Muscle layer of duodenum (tissue), 2 donors: ENCODE data around the gene ARHGAP22.

ENCODE experiments used
- H3K27ac ChIP-seq: one replicate; pipeline ENCODE4 v1.7.0; 2013; ENCODE audit warnings: mild to moderate bottlenecking, low read length
- H3K27me3 ChIP-seq: one replicate; pipeline ENCODE4 v1.7.0; 2013; ENCODE audit warnings: low read depth, mild to moderate bottlenecking, control low read depth, low read length
- H3K36me3 ChIP-seq, 2 donors: one replicate each; pipeline ENCODE4 v1.7.0; 2013; ENCODE audit warnings: low read length in 2 of 2, control low read depth in 1 of 2, mild to moderate bottlenecking in 1 of 2; ENCODE audit not compliant: insufficient read depth in 2 of 2, control insufficient read depth in 1 of 2
- H3K4me1 ChIP-seq, 2 donors: one replicate each; pipeline ENCODE4 v1.7.0; 2013; ENCODE audit warnings: low read length in 2 of 2, mild to moderate bottlenecking in 2 of 2, control low read depth in 1 of 2, moderate library complexity in 1 of 2; ENCODE audit not compliant: insufficient read depth in 2 of 2, control insufficient read depth in 1 of 2
- H3K4me3 ChIP-seq, 2 donors: one replicate each; pipeline ENCODE4 v1.7.0; 2013; ENCODE audit warnings: low read length in 2 of 2, low read depth in 1 of 2, mild to moderate bottlenecking in 1 of 2
- H3K9me3 ChIP-seq, 2 donors: one replicate each; pipeline ENCODE4 v1.7.0; 2013; ENCODE audit warnings: low read length in 2 of 2, control low read depth in 1 of 2, mild to moderate bottlenecking in 1 of 2; ENCODE audit not compliant: control insufficient read depth in 1 of 2
- donor health status: healthy.

ARHGAP22 gene

DNA sequence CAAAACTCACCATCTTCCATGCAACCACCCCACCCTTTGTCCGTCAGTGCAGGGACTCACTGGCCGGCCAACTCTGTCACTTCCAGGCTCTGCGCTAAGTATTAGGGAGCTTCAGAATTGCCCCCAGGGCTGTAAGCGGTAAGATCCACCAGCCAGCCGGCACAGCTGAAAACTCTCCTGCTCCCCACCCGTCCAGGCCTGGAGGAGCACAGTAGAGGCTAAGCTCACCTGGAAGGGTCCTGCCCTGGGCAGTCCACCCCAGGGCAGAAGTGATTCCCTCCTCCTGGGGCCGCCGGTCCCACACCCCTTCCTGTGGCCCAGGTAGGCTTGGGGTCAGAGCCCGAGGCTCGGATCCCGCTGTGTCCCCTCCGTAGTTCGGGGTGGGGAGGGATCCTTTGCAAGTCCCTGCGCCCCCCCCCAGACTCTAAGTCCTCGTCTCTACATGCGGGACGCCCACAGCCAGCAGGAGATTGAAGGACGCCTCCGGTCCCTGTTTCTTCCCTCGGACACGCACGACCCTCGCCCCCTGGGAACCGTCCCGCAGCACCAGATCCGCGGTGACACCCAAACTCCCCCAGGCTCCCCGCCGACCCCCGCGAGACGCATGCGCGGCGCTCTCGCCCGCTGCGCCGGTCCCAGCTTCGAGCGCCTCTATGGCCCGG is 138.9 kb downstream of the ARHGAP22 start:
- Histone ChIP-seq H3K36me3 (no peaks in the 10 kb centered on the region), H3K9me3 (no peaks in the 10 kb centered on the region), H3K4me1 (peaks cover 0 to 3% of the 10 kb centered on the region in 2 donors), H3K4me3 (no peak overlapping the region), H3K27me3 (peaks cover 4% of the 10 kb centered on the region), H3K27ac (no peak overlapping the region)

DNA sequence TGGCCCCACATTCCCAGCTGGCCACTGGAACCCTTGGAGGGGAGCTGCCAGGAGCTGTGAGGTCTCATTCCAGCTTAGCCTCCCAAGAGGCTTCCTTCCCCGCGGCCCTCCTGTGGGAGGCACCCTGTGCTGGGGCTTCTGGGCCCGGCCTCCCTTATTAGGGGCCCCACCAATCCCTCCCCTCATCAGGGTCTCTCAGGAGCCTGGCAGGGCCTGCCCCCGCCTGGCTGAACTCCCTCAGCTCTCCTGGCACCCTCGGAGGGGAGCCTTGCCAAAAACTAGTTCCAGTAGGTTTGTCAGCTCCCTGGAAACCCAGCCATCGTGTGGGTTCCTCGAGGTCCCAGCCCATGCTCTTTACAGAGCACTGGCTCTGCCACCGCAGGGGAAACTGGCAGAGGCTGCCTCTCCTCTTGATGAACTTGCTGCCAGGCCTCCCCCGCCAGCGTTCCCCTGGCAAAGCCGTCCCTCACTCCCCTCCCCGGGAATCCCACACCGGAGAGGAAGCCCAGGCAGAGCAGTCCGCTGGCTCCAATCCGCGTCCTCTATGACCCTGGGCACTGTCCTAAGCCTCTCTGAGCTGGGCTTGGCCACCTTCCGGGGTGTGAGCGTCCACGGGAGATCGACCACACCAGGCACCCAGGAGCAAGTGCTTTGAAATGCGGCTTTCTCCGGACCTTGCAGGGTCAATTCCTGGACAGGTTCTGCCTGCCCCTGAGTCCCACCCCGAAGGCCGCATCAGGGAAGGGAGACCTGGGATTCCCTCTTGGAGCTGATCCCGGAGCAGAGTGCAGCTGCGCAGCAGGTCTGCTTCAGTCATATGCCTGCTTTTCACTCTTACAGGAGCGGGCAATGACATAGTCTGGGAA is 139.8 kb downstream of the ARHGAP22 start:
- H3K27ac ChIP-seq: no peak overlapping the region
- H3K9me3 ChIP-seq: no peaks in the 10 kb centered on the region
- no peaks in the 10 kb centered on the region for H3K36me3 ChIP-seq
- H3K4me1 ChIP-seq: peaks cover 0 to 3% of the 10 kb centered on the region in 2 donors
- H3K27me3 ChIP-seq: peaks cover 4% of the 10 kb centered on the region
- H3K4me3 ChIP-seq: no peak overlapping the region

DNA sequence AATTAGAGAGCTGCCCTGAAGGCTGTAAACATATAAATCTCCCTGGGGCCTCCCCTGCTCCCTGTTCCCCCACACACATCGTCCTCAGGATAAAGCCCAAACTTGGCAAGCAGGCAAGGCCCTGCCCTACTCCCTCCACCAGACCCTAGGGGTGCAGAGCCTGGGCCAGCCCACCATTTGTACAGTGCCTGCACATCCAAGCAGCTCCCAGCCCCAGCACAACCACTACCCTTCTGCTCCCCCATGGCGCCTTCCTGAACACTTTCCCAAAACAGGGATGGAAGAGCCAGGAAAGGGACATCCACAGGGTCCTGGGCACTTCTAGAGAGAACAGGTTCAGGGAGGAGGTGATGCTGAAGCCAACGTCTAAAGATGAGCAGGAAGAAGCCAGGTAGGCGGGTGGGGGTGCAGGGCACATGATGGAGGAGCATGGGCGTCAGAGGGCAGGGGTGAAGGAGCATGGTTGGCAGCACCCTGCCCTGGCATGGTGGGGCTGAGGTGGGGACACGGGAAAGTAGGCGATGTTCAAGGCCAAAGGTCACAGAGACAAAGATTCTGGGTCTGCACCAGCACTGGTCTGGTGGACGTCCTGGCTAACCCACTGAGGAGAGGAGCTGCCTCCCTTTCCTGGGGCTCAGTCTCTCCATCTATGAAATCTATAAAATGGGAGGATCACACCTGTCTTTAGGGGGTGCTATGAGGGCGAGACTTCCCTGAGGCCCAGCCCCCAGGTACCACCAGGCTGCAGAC is 140.6 kb downstream of the ARHGAP22 start:
- H3K9me3 ChIP-seq: no peaks in the 10 kb centered on the region

DNA sequence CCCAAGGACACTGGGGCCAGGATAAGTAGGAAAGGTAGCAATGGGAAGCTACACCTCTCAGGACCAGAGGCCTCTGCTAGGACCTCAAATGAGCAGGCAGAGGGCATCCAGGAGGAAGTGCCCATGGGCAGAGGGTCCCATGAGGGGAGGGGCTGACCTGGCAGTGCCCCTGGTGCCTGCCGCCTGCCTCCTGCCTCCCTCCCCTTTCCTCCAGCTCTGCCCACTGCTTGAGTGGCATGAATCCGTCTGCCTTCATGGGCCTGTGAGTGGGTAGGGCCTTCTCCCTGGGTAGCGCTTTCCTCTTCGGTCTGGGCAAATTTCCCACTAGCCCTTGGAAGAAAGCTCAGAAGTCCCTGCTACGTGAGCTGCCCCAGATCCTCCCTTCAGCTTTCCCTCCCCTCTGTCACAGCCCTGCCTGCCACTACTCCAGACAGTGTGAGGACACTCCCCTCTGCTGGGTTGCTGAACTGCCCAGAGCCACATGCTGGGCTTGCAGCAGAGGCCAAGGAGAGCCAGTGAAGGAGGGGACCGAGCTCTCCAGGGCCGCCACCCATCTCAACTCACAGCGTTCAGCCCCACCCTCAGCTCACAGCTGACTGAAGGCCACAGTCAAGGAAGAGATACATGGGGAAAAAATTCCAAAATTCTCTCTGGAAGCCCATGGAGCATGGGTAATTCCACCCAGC is 141.4 kb downstream of the ARHGAP22 start:
- Histone ChIP-seq H3K27me3 (peaks cover 4% of the 10 kb centered on the region), H3K4me1 (peaks cover 0 to 3% of the 10 kb centered on the region in 2 donors), H3K4me3 (no peak overlapping the region), H3K27ac (no peak overlapping the region), H3K36me3 (no peaks in the 10 kb centered on the region), H3K9me3 (no peaks in the 10 kb centered on the region)

More for the DNA sequence above, 140.6 kb downstream of the ARHGAP22 start:
- Histone ChIP-seq H3K36me3 (no peaks in the 10 kb centered on the region), H3K4me3 (no peak overlapping the region), H3K27ac (no peak overlapping the region), H3K27me3 (peaks cover 4% of the 10 kb centered on the region), H3K4me1 (peaks cover 0 to 3% of the 10 kb centered on the region in 2 donors)

DNA sequence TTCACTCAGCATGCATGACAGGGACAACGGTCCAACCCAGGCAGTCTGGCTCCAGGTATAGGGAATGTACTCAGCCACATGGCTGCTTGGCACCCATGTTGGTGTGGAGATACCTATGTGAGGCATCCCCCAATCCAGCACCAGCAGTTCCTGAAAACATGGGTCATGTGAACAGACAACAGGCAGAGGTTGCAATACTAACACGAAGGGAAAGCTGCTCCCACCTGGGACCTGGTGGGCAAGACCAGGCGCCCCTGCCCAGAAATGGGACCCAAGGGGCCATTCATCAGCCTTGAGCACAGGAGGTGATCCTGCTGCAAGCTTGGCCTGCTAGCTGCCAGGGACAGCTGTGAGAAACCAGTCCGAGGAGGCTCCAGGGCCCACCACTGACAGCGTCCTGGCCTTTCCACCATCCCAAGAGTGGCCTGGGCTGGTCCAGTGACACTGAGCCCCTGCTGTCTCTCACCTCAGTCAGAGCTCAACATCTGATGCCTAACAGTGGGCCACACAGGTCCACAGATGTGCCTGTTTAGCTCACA is 142.3 kb downstream of the ARHGAP22 start:
- no peak overlapping the region for H3K4me3 ChIP-seq
- peaks cover 4% of the 10 kb centered on the region for H3K27me3 ChIP-seq
- H3K4me1 ChIP-seq: peaks cover 0 to 3% of the 10 kb centered on the region in 2 donors
- H3K36me3 ChIP-seq: no peaks in the 10 kb centered on the region
- no peaks in the 10 kb centered on the region for H3K9me3 ChIP-seq
- no peak overlapping the region for H3K27ac ChIP-seq

DNA sequence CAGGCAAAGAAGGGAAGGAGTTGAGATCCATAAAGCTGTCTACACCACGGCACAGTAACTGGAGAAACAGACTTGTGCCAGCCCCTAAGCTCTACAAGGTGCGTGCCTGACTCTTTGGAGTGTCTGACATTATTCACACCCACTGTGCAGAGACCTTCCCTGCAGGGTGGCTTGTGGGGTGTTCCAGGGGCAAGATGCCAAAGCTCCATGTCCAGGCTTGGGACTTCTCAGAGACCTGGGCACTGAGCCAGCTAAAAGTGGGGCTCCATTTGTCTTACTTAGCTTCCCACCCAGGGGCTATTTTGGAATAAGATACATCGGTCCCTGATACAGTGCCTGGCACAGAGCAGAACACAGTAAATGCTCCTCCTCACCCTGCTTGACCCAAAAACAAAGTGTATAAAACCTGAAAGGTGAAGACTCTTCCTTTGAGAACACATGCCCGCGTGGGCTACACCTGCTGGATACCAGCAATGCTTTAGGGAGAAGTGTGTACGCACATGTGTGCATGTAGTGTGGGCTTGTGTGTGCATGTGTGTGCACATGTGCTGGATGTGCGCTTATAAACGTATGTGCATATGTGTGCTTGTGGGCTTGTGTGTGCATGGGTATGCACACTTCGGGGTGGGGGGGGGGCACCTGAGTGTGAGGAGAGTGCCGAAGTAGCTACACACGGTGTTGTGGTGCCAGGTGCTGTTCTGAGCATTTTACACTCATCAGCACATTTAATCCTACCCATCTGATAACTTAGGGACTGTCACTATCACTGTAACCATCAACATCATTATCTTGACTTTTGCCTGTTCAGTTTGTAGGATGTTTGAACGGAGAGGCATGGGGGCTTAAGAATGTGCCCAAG is 143.0 kb downstream of the ARHGAP22 start:
- Histone ChIP-seq H3K27ac (no peak overlapping the region), H3K4me1 (peaks cover 0 to 2% of the 10 kb centered on the region in 2 donors), H3K4me3 (no peak overlapping the region), H3K27me3 (peaks cover 1% of the 10 kb centered on the region), H3K36me3 (no peaks in the 10 kb centered on the region), H3K9me3 (no peaks in the 10 kb centered on the region)

DNA sequence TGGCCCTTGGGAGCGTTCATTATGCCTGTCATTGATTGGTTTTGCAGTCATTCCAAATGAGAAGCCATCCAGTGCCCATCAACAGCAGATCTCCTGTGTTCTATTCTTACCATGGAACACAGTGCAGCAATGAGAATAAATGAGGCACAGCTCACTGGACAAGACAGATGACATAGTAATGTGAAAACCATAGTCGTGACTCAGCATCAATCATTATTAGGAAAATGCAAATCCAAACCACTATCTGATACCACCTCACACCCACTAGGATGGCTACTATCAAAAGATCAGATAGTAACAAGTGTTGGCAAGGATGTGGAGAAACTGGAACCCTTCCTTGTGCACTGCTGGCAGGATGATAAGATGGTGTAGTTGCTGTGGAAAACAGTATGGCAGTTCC is 144.7 kb downstream of the ARHGAP22 start:
- H3K4me3 ChIP-seq: no peak overlapping the region
- peaks cover 3 to 7% of the 10 kb centered on the region in 2 donors for H3K4me1 ChIP-seq
- no peaks in the 10 kb centered on the region for H3K9me3 ChIP-seq
- H3K27ac ChIP-seq: no peak overlapping the region
- no peaks in the 10 kb centered on the region for H3K36me3 ChIP-seq
- H3K27me3 ChIP-seq: no peaks in the 10 kb centered on the region

DNA sequence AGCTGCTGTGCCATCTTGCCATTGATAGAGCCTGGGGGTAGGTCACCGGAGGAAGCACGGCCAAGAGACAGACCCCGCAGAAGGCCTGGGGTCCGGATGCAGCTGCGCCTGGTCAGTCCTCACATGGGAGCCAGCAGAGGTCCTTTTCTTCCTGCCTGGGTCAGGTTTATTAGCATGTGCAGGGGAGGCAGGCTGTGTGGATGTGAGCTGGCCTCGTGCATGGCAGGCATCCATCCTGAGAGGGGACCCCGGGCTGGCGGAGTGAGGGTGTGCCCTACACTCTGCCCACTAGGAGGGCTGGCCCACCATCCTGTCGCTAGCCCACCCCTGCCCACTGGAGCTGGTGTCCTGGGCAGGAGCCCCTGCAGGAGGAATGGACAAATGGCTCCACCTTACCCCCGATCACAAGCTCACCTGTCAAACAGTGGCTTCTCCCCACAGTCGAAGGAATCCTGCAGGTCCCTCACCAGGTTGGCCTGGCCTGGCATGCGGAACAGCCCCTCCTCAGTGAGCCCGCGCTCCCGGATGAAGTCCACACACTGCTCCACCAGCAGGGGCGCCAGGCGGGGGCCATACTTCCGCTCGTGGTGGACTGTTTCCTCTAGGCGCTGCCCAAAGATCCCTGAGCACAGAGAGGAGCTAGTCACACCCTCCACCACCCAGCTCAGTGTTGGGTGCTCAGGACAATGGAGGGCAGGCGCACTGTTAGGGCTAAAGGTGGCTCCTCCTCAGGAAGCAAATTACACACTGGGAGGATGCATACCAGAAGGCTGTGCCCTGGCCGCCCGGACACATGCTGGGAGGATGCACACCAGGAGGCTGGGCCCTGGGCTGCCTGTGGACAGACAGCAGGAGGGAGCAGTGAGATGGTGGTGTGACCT is 145.4 kb downstream of the ARHGAP22 start:
- no peak overlapping the region for H3K4me3 ChIP-seq
- no peak overlapping the region for H3K27ac ChIP-seq
- no peaks in the 10 kb centered on the region for H3K36me3 ChIP-seq
- H3K27me3 ChIP-seq: no peaks in the 10 kb centered on the region
- no peaks in the 10 kb centered on the region for H3K9me3 ChIP-seq
- peaks cover 3 to 7% of the 10 kb centered on the region in 2 donors for H3K4me1 ChIP-seq

DNA sequence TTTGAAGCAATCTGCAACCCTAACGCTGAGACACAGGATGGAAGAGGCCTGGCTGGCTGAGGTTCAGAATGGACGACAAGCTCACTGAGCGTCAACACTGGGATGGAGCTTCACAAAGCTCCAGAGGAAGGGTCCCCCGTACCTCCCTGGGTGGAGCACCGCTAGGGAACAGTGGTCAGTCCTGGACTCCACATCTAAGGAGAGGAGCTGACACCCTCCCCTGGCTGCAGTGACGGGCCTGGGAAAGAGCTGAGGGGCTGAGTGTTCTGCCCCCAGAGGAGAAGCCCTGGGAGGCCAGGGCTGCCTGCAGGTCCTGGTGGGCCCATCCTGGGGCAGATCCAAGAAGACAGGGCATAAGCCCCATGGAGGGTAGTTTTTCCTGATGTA is 146.2 kb downstream of the ARHGAP22 start:
- peaks cover 3 to 7% of the 10 kb centered on the region in 2 donors for H3K4me1 ChIP-seq
- no peak overlapping the region for H3K27ac ChIP-seq
- no peaks in the 10 kb centered on the region for H3K27me3 ChIP-seq
- H3K36me3 ChIP-seq: no peaks in the 10 kb centered on the region
- no peaks in the 10 kb centered on the region for H3K9me3 ChIP-seq
- H3K4me3 ChIP-seq: no peak overlapping the region
